Measurements from ENCODE around the gene MAS1.

MAS1 gene

GRCh38 chr6:159913375-159913774 lies 22.6 kb downstream of the MAS1 start:
- no peak for TF ChIP-seq CTCF (IDR thresholded peaks at IDR 0.05)

GRCh38 chr6:159913862-159914564 lies 23.2 kb downstream of the MAS1 start:
- no peak for TF ChIP-seq CTCF (IDR thresholded peaks at IDR 0.05)

- TF ChIP-seq CTCF (IDR thresholded peaks at IDR 0.05) = no peak
Observed at GRCh38 chr6:159914565-159914923, 23.8 kb downstream of the MAS1 start.

- TF ChIP-seq CTCF (IDR thresholded peaks at IDR 0.05) = no peak
Observed at GRCh38 chr6:159915397-159915796, 24.6 kb downstream of the MAS1 start.

GRCh38 chr6:159916237-159916636 lies 25.4 kb downstream of the MAS1 start:
- TF ChIP-seq CTCF (IDR thresholded peaks at IDR 0.05) = no peak

GRCh38 chr6:159916752-159917151 lies 26.0 kb downstream of the MAS1 start:
- no peak for TF ChIP-seq CTCF (IDR thresholded peaks at IDR 0.05)

- TF ChIP-seq CTCF (IDR thresholded peaks at IDR 0.05) = no peak
Observed at GRCh38 chr6:159919011-159919511, 28.3 kb downstream of the MAS1 start.

- no peak for TF ChIP-seq CTCF (IDR thresholded peaks at IDR 0.05)
Observed at GRCh38 chr6:159919800-159920199, 29.0 kb downstream of the MAS1 start.

Measured in LNCAP (cell line).